HG02678 (cell line): Measurements from ENCODE around the gene ATG4B.

Experiments used
- ATAC-seq: cut with Tn5 transposase; IDR thresholded peaks from one replicate; pipeline ENCODE4 v1.9.1; 2021; ENCODE audit warnings: mild to moderate bottlenecking, moderate library complexity; ENCODE audit not compliant: unreplicated experiment

The ATG4B gene

GRCh38 chr2:241637795-241638660 is 535 bp downstream of the ATG4B start:
- ATAC-seq: no peak

- ATAC-seq: no peak
Observed at GRCh38 chr2:241638940-241639339, 1.4 kb downstream of the ATG4B start.

DNA sequence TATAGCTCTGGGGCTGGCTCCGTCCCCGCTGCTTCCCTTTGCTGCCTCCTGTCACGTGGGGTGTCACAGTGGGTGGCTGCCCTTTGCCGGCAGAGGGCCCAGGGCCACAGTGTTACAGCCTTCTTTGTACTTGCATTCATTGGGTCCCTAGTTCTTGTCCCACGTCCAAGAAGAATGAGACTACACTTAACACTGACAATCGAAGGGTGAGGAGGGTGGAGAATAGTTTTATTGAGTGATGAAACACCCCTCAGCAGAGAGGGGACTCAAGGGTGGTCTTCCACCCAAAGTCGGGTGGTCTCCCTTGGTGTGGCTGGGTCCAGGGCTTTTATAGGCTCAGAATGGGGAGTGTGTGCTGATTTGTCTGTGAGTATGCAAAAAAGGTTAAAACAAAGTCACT is 1.9 kb downstream of the ATG4B start:
- no peak for ATAC-seq

- no peak for ATAC-seq
Observed at GRCh38 chr2:241640165-241640795, 2.8 kb downstream of the ATG4B start.

DNA sequence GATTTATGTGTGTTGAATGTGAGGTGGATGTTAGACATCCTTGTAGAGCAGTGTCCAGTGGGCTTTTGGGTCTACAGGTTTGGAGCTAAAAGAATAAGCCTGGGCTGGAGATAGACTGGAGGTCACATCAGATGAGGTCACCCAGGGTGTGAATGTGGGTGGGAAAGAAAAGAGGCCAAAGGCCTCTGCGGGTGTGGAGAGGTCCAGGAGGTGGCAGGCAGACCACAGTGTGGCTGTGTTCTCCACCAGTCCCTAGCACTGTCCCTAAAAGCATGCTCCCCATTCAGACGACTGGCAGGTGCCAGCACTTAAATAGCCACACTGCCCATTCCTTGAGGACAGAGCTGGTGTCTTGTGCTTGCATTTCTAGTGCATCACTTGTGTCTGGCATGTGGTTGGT is 4.1 kb downstream of the ATG4B start:
- ATAC-seq: no peak

GRCh38 chr2:241645056-241645914 is 7.8 kb downstream of the ATG4B start:
- no peak for ATAC-seq

DNA sequence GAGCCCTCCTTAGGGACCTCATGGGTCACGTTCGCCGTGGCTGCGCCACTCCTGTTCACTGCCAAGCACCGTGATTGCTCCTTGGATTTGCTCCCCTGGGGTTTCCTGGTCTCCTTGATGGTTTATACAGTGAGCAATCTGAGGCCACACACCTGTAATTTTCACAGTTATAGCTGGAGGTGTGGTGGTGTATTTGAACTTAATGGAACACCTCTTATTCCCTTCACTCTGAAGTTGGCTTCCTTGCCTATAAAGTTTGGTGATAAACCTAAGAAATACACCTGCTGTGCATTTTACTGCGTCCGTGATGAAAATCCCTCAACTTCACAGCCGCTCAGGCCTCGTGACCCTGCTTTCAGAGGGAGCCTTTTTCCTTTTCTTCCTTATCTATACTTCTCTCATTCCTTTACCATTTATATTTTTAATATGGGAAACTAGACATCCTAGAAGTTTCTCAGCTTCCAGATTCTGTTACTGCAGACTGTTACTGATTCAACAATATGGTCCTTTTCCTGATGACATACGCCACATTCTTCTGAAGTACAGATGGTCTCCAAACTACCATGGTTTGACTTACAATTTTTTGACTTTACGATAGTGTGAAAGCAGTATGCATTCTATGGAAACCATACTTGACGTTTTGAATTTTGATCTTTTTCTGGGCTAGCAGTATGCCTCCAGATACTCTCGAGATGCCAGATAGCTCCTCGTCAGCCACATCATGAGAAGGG is 8.6 kb downstream of the ATG4B start:
- ATAC-seq: no peak

DNA sequence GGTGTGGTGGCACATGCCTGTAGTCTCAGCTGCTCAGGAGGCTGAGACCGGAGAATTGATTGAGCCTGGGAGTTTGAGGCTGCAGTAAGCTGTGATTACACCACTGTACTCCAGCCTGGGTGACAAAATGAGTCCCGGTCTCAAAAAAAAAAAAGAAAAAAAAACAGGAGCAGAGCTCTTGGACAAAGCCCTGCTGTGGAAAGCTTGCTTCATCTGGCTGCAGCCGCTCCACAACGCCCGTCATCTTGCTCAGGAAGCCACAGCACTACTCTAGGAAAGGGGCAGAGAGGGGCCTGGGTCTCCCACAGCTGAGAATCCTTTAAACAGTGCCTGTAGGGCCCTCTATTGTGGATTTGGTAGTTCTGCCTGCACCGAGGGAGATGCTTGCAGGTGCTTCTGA is 11.0 kb downstream of the ATG4B start:
- no peak for ATAC-seq

- ATAC-seq: no peak
Observed at GRCh38 chr2:241649404-241649803, 11.9 kb downstream of the ATG4B start.

GRCh38 chr2:241649927-241650326 is 12.4 kb downstream of the ATG4B start:
- ATAC-seq: no peak

GRCh38 chr2:241652142-241652541 is 14.6 kb downstream of the ATG4B start:
- no peak for ATAC-seq

DNA sequence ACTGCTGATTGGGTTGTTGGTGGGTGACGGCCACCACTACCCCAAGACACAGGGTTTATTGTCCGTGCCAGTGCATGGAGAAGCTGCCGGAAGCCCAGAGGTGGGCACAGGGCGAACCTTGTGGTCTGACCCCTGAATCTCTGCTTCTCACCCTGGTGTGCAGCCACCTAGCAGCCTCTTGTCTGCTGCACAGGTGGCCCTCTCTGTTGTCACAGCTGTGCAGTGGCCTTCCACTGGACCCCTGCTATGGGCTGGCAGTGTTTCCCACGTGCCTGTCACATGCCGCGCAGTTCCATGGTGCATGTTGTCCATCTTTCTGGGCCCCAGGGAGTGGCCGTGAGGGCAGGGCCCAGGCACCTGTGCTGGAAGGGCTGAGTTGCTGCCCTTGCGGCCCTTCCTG is 15.2 kb downstream of the ATG4B start:
- ATAC-seq: no peak

DNA sequence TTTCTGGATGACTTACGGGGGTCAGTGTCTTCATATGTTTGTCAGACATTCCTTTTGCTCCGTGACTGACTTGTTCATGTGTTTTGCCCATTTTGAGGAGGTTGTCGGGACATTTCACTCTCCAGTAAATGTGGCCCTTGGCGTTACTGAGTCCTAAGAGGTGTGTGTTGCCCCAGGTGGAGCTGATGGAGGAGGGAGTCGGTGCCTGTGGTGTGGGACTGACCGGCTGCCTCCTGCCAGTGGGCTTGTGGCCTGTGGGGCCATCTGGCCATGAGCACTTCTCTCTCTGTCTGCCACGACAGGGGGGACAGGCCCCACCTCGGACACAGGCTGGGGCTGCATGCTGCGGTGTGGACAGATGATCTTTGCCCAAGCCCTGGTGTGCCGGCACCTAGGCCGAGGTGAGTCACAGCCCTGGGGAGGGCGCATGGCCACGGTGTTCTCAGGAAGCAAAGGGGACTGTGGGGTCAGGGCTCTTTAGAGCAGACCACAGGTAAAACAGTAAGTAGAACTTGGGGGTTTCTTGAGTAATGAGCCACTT is 15.8 kb downstream of the ATG4B start:
- ATAC-seq: no peak

GRCh38 chr2:241654551-241654950 is 17.1 kb downstream of the ATG4B start:
- no peak for ATAC-seq

DNA sequence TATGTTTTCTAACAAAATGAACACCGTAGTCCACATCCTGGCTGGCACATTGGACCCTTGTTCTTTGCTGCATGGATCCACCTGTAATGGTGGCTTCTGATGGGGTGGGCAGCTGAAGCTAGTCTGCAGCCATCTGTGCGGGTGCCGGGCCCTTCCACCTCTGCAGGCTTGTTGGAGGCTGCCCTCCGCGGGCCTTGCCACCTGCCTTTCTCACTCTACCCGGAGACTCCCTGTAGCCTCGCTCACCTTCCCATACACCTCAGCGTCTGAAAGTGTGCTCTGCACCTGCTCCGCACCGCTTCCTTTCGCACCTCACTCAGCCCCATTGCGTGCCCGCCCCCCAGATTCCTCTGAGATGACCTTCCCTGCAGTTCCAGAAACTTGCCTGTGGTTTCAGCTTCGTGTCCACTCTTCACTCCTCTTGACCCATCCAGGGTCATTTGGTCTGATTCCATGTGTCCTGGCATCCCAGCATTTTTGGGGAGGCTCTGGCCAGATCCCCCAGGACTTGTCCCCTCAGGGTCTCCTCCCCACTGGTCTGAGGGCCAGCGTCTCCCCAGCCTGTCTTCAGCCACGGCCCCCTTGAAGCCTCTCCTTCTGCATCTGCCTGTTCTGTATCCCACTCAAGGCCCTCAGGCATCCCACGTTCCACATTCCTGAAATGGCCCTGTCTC is 18.2 kb downstream of the ATG4B start:
- no peak for ATAC-seq

DNA sequence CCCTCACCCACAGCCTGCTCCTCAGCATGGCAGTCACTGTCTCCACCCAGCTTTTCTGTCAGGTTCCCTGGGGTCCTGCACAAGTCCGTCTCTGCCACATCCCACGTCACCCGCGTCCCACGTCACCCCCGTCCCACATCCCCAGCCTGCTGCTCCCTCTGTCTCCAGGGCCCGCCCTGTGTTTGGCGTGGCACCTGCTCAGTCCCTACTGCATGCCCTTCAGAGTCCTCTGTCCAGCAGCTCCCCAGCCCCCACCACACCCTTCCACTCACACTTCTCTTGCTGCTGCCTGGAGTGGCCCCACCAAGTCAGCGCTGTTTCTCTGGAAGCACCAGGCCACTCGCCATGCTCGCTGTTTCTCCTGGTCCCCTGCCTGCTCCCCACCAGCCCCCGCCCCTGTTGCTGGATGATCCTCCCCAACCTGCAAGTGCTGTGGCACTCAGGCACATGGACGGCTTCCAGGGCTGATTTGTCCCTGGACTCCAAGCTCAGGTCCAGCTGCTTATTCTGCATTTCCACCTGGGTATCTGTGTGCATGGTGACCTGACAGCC is 18.8 kb downstream of the ATG4B start:
- no peak for ATAC-seq

GRCh38 chr2:241657786-241658254 is 20.3 kb downstream of the ATG4B start:
- ATAC-seq: no peak

DNA sequence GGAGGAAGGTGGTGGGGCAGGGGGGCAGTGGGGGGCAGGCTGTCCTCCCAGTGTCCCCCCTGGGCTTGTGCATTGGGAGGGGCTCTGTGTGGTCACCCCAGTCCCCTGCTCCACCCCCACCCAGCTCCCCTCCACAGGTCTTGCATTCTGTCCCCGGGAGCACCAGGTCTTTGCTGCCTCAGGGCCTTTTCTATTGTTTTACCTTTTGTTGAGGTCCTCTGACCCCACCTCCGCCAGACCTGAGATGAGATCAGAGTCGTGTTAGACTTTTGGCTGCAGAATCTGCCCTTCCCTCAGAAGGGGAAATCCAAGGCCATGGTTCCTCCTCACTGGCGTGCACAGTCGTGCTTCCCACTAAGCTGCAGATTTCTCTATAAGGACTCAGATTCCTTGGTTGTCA is 20.8 kb downstream of the ATG4B start:
- ATAC-seq: no peak

DNA sequence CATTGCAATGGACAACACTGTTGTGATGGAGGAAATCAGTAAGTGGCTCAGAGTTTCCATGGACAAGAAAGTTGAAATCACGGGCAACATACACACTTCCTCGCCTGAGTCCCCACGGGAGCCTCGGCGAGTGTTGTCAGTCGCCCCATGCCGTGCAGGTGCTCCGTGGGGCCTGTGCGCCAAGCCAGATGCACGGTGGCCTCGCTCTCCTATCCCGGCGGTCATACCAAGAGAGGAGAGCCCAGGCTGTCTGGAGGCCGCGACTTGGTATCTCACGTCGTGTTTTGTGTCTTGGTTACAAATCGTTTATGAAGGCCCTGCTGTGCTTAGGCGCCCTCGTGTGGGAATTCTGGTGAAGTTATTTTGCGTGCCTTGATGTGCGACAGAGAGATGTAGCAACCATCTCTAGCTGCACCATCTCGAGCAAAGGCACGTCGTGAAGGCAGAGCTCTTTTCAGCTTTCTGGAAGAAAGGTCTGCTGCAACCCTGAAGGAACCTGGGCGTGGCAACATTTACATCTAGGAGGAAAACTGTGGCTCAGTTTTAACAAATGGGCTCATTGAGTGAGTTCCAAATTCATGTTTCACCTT is 21.8 kb downstream of the ATG4B start:
- ATAC-seq: no peak
